Astrocyte of the cerebellum (primary cell): ENCODE data around the gene XIRP2.
A peak's percentile ranks its signal among the peaks of the same experiment; 100 is the strongest.

Source experiments
- DNase-seq: peaks from one replicate; pipeline ENCODE4 v3.0.0-alpha.2; 2011; ENCODE audit warnings: low read depth
- H3K4me3 ChIP-seq: 2 replicates; pipeline ENCODE4 v1.5.1; 2011; ENCODE audit warnings: mild to moderate bottlenecking, low read depth, low read length, moderate library complexity
- in situ Hi-C: cut with HindIII; loops from 2 replicates; pipeline ENCODE4 v1.10.0; 2017; ENCODE audit warnings: low sequenced_read_pairs
- TF ChIP-seq, protein P1 (sequence below): IDR thresholded peaks from 2 replicates; pipeline ENCODE4 v1.5.1; 2012; ENCODE audit warnings: low read length, low read depth, moderate library complexity, mild to moderate bottlenecking; ENCODE audit errors: missing control alignments

Gene XIRP2

DNA sequence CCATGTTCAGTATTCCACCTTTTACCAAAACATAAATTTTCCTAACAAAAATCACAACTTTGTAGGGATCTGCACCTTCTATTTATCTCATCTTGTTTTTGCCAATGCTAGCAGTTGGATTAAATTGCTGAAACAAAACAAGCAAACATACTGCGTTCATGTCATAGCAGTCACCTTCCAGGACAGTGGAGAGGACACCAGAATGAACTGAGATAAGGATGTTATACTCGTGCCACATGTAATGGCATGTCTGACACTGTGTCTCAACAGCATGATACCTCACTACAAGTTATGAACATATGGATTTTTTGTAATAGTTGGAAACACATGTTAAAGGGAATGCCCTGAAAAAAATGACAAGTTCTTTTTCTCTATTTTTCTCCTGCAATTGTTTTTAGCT, 245.3 kb downstream of the XIRP2 start:
- in situ Hi-C loops = no loop called here
- TF ChIP-seq, protein P1, sequence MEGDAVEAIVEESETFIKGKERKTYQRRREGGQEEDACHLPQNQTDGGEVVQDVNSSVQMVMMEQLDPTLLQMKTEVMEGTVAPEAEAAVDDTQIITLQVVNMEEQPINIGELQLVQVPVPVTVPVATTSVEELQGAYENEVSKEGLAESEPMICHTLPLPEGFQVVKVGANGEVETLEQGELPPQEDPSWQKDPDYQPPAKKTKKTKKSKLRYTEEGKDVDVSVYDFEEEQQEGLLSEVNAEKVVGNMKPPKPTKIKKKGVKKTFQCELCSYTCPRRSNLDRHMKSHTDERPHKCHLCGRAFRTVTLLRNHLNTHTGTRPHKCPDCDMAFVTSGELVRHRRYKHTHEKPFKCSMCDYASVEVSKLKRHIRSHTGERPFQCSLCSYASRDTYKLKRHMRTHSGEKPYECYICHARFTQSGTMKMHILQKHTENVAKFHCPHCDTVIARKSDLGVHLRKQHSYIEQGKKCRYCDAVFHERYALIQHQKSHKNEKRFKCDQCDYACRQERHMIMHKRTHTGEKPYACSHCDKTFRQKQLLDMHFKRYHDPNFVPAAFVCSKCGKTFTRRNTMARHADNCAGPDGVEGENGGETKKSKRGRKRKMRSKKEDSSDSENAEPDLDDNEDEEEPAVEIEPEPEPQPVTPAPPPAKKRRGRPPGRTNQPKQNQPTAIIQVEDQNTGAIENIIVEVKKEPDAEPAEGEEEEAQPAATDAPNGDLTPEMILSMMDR = no peak
- no peak overlapping the region for H3K4me3 ChIP-seq

DNA sequence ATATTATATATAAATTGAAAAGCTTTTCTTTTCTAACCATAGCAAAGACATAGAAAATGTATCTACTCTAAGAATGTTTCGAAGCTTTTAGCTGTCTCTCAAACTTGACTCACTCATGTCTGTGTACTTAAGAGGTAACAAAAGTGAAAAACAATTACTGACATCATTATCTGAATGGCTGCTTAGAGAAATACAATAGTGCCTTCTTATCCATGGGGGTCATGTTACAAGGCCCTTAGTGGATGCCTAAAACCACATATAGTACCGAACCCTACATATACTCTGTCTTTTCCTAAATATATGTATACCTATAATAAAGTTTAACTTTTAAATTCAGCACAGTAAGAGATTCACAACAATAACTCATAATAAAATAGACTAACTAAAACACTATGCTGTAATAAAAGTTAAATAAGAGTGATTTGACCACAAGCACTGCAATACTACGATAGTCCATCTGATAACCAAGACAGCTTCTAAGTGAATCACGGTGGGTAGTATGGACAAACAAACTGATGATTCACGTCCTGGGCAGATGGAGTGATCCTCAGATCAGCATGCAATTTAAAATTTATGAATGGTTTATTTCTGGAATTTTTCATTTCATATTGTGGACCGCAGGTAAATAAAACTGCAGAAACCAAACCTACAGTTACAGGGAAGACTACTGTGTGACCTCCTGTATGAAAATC, 246.2 kb downstream of the XIRP2 start:
- in situ Hi-C loops = no loop called here
- no peak for DNase-seq
- no peak overlapping the region for H3K4me3 ChIP-seq
- TF ChIP-seq, protein P1 = no peak

More for the DNA sequence above, 245.3 kb downstream of the XIRP2 start:
- DNase-seq = no peak

DNA sequence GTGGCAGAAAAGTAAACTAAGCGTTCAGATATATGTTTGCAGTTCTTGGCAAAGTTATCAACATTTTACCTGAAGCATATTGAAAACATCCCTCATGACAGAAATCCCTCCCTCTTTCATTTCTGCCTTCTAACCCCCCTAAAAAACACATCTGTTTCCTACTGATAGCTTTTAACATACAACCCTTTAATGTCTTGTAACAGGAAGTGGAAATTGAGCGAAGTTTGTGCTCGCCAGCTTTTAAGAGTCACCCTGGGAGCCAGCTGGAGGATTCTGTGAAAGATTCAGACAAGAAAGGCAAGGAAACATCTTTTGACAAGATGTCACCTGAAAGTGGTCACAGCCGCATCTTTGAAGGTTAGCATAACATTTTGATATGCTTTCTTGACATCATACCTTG, 247.4 kb downstream of the XIRP2 start:
- TF ChIP-seq, protein P1 = no peak
- no peak overlapping the region for H3K4me3 ChIP-seq
- DNase-seq = no peak
- in situ Hi-C loops = no loop called here

DNA sequence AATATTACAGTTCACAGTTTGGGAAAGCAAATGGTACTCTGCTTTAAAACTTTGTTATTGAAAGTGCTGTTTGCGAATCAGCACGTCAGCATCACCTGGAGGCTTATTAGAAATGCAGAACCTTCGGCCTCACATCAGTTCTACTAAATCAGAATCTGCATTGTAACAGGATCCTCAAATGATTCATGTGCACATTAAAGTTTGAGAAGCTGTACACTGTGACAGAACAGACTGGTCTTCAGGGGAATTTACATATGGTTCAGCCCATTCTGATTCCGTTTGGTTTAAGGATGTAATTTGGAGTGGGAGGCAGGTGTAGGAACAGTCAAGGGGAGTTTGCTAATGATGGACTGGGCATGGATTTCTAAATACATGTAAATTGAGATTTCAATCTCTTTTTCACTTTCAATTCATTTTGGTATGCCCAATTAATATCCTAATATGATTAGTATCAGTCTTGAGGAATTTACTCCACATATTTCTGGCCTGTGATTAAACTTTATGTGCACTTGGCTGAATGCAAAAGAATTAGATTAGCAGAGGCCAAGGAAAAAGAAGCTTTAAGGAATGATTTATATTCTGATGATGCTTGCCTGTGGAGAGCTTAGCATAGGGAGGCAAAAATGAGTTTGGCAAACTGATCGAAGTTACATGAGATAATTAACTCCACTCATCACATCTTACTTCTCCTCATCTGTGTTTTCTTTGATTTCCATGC, 248.8 kb downstream of the XIRP2 start:
- in situ Hi-C loops = no loop called here
- TF ChIP-seq, protein P1 = no peak
- DNase-seq = no peak
- no peak overlapping the region for H3K4me3 ChIP-seq

DNA sequence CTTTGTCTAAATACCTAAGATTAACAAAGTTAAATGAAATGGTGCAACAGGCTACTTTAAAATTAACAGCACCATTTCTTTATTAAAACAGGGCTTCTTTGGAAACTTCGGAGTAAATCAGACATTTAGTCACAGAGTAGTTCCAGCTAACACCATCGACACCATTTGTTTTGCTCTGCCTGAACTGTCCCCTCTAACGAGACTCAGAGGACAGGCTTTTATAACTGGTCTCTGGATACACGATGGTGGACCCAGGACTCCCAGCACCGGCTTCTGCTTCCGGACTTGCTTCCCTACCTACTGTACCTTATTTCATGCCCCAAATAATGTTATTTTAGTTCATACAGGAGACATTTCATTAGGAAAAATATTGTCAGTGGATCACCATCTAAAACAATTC, 252.1 kb downstream of the XIRP2 start:
- TF ChIP-seq, protein P1 = no peak
- in situ Hi-C loops = no loop called here
- DNase-seq = no peak
- H3K4me3 ChIP-seq = no peak overlapping the region

DNA sequence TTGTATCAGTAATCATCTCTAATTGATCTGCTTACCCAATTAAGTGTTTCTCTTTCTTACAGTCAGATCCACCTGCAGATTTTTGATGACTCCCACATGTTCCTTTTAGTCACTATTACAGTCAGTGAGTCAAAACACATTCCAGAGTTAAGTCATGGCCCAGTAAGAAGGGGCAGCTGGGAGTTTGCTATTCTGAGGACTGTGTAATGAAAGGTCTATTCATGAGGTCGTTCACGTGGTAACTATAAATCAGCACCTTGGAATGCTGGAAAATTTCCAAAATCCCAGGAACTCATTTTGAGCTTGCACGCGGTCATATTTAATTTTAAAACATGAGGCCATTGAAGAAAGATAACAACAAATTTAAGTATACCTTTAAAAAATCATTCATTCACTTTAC, 252.5 kb downstream of the XIRP2 start:
- DNase-seq = peak; percentile 97
- TF ChIP-seq, protein P1 = no peak
- in situ Hi-C loops = no loop called here

More for the DNA sequence above, 252.5 kb downstream of the XIRP2 start:
- H3K4me3 ChIP-seq = no peak overlapping the region
